NOMO-1 treated with dmso at 0.1 percent for 144 hours (cell line): ENCODE results near the gene CTNNBL1.

Experiments
- DNase-seq: peaks from one replicate; lab custom pipeline; 2025; ENCODE audit not compliant: unreplicated experiment; lab: John Stamatoyannopoulos, UW

The CTNNBL1 gene

GRCh38 chr20:37875460-37876175 is 181.8 kb downstream of the CTNNBL1 start:
- DNase-seq, result no peak

GRCh38 chr20:37876863-37877262 is 183.0 kb downstream of the CTNNBL1 start:
- DNase-seq, result no peak

GRCh38 chr20:37877832-37878772 is 184.3 kb downstream of the CTNNBL1 start:
- DNase-seq, result no peak

DNA sequence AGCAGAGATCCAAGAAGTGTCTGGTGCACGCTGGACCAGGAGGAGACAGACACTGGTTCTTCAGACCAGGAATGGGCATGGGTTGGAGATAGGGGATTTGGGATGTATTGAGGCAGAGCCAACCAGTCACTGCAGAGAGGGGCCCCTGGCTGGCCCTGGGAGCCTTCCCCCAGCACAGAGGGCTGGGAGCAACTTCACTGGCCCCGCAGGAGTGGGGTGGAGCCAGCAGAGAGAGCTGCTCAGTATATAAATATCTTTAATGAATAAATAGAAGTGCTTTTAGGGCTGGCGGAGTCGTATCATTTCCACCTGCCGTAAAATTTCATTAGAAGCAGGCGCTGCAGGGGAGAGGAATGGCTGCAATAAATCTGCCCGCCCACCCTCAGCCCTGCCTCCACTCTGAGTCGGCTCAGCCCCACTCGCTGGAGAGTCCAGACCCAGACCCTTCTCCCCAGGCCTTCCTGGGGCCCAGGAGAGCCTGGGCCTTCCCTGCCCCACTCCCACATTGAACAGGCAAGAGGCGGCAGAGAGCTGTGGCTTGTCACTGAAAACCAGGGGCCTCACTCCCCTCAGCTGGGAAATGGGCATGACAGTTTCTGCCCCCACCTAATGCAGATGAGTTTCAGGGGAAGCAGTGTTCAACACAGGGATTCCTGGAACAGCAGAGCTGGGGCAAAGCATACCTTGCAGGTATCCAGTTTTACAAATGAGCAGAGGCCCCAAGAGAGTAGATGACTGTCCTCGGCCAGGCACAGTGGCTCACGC is 185.2 kb downstream of the CTNNBL1 start:
- DNase-seq, result no peak

DNA sequence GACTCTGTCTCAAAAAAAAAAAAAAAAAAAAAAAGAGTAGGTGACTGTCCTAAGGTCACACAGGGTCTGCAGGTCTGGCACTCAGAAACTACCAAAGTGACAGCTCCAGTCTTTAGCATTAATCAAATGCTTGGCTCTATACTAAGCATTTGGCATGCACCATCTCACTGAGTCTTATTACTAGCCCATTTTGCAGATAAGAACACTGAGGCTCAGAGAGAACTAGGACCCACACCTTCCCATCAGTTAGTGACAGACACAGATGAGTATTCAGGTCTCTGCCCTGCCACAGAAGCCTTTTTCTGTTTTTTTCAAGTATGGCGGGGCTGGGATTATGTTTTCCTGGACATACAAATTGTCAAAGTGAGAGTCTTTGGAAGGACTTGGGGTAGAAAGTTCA is 186.0 kb downstream of the CTNNBL1 start:
- DNase-seq, result no peak

DNA sequence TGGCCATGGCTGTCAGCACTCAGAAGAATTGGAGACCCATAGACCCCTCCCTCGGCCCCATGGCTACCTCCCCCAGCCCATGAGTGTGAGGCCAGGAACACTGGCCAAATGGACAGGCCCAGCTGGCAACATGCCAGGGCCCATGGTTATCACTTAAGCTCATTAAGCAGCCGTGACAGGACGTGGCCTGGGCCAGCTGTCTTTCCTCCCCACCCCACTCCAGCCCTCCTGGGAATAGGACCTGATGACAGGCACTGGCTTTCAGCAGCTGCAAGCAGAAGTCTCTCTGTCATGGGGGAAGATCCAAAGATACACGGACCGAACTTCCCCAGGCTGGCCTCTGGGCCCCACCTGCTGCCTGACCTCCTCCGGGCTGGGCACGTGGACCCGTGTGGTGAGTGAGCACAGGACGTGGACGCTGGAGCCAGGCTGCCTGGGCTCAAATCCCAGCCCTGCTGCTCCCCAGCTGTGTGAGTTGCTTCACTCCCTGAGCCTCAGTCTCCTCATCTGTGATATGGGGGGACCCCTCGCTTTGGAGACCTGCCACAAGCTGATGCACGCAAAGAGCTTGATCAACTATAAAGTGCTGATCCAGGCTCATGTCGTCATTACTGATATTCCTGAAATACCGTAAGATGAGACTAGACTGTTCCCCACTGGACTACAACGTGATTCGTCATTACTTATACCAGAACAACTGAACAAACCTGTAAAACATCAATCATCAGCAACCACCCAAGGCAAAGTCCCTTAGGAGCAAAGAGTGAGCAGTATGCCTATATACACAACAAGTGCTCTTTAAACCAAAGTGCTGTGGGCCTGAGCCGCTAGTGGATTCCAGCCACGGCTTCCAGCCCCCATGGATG is 187.1 kb downstream of the CTNNBL1 start:
- DNase-seq, result no peak

DNA sequence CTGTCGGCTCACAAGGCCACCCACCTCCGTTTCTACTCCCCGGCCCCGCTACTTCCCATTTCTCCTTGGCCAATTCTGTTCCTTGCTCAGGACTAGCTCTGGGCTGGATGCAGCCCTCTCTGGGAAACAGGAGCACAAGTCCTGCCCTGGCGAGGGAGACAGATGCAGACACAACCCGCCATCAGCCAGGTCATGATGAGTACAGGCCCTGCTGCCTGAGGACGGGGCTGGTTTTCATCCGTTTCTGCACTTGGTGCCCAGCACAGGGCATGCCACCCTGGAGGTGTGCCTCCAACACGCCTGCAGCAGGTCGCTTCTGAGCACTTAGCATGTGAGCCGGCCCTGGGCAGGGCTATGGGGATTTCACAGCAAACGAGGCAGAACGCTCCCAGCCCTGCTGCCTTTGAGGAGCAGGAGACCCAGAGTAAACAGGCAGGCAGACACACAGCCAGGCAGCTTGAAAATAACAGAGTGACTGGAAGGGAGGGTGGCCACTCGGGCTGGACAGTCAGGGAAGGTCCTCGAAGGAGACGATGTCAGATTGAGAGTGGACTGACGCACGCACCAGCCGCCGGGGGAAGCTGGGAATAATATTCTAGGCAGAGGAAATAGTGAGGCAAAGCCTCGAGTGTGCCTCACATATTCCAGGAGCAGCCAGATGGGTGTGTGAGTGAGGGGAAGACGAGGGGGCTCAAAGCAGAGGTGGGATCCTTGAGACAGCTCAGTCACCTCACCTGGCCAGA is 187.9 kb downstream of the CTNNBL1 start:
- DNase-seq, result no peak

GRCh38 chr20:37882961-37883712 is 189.3 kb downstream of the CTNNBL1 start:
- no peak for DNase-seq

DNA sequence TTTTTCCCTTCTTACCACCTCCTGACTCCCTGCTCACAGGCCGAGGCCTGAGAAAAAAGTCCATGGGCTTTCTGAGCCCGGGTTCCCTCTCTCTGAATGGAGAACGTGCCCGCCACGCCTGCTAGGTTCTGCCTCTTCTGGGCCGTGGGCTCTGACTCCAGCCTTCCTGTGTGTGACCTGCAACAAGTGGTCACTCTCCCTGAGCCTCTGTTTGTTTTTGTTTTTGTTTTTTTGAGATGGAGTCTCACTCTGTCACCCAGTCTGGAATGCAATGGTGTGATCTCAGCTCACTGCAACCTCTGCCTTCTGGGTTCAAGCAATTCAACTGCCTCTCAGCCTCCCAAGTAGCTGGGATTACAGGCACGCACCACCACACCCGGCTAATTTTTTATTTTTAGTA is 191.2 kb downstream of the CTNNBL1 start:
- no peak for DNase-seq

GRCh38 chr20:37885593-37886503 is 192.0 kb downstream of the CTNNBL1 start:
- no peak for DNase-seq

DNA sequence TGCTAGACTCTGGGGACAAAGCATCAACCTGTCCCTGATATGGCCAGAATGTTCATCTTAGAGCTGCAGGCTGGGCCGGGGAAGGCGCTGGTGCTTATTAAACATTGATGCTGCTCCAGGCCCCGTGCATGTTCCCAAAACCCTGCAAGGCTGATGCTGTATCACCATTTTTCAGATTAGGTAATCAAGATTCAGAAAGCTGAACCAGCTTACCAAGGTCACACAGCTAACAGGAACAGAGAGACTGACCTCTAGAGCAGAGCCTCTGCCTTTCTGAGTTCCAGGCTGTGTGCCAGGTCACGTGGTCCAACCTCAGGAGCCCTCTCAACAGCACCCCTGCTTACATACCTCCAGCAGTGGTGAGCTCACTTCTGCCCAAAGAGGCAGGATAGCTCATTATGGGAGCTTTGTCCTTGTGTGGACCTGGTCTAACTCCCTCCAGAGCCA is 193.0 kb downstream of the CTNNBL1 start:
- no peak for DNase-seq

- no peak for DNase-seq
Observed at GRCh38 chr20:37888641-37889040, 194.8 kb downstream of the CTNNBL1 start.

DNA sequence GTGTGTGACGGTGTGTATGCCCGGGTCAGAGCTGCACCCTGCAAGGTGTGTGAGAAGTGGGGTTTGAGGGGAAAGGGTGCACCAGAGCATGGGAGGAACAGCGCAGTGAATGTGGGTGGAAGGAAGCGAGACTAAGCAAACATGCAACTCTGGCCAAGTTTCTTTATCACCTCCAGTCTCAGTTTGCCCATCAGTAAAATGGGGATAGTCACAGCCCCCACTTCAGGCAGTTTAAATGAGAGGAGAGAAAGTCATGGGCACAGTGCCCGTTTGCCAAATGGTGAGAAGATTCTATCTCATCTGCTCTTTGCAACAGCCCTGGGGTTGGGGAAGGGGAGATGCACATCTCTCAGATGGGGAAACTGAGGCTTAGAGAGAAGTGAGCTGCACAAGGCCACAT is 196.3 kb downstream of the CTNNBL1 start:
- no peak for DNase-seq

- DNase-seq, result no peak
Observed at GRCh38 chr20:37890643-37891042, 196.8 kb downstream of the CTNNBL1 start.

DNA sequence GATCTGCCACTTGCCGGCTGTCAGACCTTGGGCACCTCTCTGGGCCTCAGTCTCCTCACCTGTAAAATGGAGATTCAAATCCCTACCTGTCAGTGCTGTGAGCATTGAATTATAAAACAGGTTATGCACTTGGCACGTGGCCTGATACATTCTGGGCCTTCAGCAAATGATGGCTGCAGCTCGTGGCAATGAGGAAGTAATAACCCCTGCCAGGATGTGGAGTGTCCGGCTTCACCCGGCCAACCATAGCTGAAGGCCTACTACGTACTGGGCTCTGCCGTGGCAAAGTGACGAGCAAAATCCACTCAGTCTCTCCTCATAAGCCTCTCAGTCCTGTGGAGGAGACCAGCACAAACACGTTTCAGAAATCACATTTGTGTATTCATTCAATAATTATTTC is 198.2 kb downstream of the CTNNBL1 start:
- no peak for DNase-seq

GRCh38 chr20:37893566-37894241 is 199.9 kb downstream of the CTNNBL1 start:
- no peak for DNase-seq

DNA sequence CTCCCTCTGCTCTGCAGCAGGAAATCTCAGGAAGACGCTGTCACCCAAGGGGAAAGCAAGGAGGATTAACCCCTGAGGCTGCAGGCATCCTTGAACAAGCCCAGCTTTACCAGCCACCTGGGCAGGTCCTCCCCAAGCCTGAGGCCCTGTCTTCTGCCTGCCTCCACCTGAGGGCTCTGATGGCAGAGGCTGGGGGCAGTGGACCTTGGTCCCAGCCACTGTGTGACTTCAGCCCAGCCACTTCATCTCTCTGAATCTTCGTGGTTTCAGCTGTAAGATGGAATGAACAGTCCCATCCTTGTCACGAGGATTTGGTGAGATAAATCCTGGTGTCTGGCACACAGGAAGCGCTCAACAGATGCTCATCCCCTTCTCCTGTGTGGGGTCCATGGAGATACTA is 200.6 kb downstream of the CTNNBL1 start:
- DNase-seq, result no peak
